ENCODE measurements around the gene ARHGEF28.

ARHGEF28 gene, protein sequence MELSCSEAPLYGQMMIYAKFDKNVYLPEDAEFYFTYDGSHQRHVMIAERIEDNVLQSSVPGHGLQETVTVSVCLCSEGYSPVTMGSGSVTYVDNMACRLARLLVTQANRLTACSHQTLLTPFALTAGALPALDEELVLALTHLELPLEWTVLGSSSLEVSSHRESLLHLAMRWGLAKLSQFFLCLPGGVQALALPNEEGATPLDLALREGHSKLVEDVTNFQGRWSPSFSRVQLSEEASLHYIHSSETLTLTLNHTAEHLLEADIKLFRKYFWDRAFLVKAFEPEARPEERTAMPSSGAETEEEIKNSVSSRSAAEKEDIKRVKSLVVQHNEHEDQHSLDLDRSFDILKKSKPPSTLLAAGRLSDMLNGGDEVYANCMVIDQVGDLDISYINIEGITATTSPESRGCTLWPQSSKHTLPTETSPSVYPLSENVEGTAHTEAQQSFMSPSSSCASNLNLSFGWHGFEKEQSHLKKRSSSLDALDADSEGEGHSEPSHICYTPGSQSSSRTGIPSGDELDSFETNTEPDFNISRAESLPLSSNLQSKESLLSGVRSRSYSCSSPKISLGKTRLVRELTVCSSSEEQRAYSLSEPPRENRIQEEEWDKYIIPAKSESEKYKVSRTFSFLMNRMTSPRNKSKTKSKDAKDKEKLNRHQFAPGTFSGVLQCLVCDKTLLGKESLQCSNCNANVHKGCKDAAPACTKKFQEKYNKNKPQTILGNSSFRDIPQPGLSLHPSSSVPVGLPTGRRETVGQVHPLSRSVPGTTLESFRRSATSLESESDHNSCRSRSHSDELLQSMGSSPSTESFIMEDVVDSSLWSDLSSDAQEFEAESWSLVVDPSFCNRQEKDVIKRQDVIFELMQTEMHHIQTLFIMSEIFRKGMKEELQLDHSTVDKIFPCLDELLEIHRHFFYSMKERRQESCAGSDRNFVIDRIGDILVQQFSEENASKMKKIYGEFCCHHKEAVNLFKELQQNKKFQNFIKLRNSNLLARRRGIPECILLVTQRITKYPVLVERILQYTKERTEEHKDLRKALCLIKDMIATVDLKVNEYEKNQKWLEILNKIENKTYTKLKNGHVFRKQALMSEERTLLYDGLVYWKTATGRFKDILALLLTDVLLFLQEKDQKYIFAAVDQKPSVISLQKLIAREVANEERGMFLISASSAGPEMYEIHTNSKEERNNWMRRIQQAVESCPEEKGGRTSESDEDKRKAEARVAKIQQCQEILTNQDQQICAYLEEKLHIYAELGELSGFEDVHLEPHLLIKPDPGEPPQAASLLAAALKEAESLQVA (N-terminal part only)
- long read RNA-seq, result 0 reads

DNA sequence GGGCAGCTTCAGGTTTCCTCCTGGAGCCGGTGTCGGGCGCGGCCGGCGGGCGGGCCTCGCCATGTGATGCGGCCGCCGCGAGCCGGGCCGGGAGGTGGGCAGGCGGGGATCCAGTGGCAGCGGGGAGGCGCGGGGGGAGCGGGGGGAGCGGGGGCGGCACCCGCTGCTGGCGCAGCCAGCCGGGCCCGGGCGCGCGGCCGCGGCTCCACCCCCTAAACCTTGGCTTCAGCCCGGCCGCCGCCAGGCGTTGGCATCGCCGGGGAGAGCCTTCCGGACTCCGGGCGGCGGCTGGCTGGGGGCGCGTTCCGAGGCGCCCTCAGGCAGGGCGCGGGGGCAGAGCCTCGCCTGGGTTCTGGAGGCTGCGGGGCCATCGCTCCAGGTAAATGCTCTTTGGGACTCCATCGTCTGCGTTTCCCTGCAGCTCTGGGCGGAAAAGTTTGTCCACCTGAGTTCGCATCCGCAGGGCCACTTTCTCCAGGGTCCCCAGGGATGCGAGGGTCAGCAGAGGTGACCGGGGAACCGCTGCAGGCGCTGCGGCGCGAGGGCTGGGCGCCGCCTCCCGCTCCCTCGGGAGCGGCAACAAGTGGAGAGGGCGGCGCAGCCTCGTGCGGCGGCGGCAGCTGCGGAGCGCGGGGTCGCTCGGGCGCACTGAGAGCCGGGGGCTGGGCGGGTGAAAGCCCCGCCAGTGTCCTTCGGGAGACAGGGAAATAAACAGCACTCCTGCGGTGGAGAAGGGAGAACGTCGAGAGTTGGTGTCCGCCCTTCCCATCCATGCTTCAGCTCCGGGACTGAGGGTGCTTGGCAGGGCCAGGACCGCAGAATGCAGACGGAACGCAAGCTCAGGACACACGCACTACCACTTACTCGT is at the start of gene ARHGEF28:
TSS of gene ARHGEF28 (plus strand) at position 253 of the 868 bp plus-strand sequence. CDS start 58,656 bp downstream, outside the sequence.
- no peak for TF ChIP-seq POLR2AphosphoS5 (IDR thresholded peaks at IDR 0.05; ENCODE audit: low read depth)
- Histone ChIP-seq H3K4me3 (replicated peaks; ENCODE audit: insufficient read depth, low read length) (peak within 1 kb of the TSS; percentile 36), H3K27ac (replicated peaks) (no peak within 1 kb of the TSS), H3K27me3 (ENCODE audit: insufficient read depth, poor library complexity, severe bottlenecking) (no peaks in the 10 kb centered on the region)
- no peak for DNase-seq (ENCODE audit: low read depth in 1 of 2, low spot score in 1 of 2)

DNA sequence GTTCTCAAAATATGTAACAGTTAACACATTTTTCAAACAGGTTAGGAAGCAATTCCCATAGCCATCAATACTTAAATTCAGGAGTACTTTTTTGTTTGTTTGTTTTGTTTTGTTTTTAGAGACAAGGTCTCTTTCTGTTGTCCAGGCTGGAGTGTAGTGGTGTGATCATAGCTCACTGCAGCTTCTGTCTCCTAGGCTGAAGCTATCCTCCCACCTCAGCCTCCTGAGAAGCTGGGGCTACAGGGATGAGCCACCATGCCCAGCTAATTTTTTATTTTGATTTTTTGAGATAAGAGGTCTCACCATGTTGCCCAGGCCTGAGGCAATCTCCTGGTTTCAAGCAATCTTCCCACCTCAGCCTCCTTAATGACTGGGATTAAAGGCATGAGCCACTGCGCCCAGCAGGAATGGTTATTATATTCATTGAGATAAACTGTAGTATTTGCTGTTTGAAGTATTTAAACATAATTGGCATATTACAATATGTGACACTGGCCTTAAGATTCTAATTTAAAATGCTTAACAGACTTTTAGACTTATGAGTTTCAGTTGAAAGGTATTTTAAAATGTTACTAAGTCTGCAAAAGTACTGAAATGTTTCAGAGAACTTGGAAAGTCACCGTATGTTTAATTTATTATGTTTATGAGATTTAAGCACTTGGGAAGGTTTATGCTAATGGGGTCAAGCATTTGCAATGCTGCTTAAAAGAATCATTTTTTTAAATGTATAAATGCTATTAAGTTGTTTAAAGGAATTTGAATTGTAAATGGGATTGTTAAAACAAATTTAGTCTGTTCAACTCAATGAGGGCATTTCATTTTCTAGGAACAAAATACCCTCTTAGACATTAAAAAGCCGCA is 43.5 kb upstream of the ARHGEF28 start:
- TF ChIP-seq, protein P1, sequence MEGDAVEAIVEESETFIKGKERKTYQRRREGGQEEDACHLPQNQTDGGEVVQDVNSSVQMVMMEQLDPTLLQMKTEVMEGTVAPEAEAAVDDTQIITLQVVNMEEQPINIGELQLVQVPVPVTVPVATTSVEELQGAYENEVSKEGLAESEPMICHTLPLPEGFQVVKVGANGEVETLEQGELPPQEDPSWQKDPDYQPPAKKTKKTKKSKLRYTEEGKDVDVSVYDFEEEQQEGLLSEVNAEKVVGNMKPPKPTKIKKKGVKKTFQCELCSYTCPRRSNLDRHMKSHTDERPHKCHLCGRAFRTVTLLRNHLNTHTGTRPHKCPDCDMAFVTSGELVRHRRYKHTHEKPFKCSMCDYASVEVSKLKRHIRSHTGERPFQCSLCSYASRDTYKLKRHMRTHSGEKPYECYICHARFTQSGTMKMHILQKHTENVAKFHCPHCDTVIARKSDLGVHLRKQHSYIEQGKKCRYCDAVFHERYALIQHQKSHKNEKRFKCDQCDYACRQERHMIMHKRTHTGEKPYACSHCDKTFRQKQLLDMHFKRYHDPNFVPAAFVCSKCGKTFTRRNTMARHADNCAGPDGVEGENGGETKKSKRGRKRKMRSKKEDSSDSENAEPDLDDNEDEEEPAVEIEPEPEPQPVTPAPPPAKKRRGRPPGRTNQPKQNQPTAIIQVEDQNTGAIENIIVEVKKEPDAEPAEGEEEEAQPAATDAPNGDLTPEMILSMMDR (IDR thresholded peaks at IDR 0.05; ENCODE audit: insufficient read depth, low read length), result no peak
- no peak for TF ChIP-seq GABPA (IDR thresholded peaks at IDR 0.05; ENCODE audit: low read depth)
- no peak for TF ChIP-seq SPI1 (IDR thresholded peaks at IDR 0.05; ENCODE audit: borderline replicate concordance, low read depth)
- TF ChIP-seq, protein P2, sequence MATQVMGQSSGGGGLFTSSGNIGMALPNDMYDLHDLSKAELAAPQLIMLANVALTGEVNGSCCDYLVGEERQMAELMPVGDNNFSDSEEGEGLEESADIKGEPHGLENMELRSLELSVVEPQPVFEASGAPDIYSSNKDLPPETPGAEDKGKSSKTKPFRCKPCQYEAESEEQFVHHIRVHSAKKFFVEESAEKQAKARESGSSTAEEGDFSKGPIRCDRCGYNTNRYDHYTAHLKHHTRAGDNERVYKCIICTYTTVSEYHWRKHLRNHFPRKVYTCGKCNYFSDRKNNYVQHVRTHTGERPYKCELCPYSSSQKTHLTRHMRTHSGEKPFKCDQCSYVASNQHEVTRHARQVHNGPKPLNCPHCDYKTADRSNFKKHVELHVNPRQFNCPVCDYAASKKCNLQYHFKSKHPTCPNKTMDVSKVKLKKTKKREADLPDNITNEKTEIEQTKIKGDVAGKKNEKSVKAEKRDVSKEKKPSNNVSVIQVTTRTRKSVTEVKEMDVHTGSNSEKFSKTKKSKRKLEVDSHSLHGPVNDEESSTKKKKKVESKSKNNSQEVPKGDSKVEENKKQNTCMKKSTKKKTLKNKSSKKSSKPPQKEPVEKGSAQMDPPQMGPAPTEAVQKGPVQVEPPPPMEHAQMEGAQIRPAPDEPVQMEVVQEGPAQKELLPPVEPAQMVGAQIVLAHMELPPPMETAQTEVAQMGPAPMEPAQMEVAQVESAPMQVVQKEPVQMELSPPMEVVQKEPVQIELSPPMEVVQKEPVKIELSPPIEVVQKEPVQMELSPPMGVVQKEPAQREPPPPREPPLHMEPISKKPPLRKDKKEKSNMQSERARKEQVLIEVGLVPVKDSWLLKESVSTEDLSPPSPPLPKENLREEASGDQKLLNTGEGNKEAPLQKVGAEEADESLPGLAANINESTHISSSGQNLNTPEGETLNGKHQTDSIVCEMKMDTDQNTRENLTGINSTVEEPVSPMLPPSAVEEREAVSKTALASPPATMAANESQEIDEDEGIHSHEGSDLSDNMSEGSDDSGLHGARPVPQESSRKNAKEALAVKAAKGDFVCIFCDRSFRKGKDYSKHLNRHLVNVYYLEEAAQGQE (IDR thresholded peaks at IDR 0.05; ENCODE audit: insufficient replicate concordance, low read depth), result no peak
- no peak for TF ChIP-seq POLR2AphosphoS5 (IDR thresholded peaks at IDR 0.05; ENCODE audit: low read depth)
- no peaks in the 10 kb centered on the region for H3K27me3 ChIP-seq (ENCODE audit: insufficient read depth, poor library complexity, severe bottlenecking)

DNA sequence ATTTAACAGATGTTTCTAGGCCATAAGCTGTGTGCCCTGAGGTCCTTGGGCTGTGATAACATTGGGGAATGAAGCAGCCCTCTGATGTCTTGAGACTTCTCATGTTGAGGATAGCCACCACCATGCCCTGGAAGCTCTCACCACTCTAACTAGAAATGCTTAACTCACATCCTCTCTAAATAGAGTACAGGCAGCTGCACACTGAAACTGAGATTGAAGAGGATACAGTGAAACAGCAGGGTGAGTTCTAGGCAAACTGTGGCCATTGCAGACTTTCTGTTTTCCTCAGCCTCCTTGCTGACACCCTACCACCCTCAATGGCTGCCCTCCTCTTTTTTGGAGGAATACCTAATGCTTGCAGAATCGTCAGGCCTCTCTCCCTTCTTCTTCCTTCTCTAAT is 38.1 kb upstream of the ARHGEF28 start:
- Histone ChIP-seq H3K27me3 (ENCODE audit: insufficient read depth, poor library complexity, severe bottlenecking) (no peaks in the 10 kb centered on the region), H3K27ac (replicated peaks) (no peak overlapping the region), H3K4me3 (replicated peaks; ENCODE audit: insufficient read depth, low read length) (no peak overlapping the region)
- TF ChIP-seq, protein P2 (IDR thresholded peaks at IDR 0.05; ENCODE audit: insufficient replicate concordance, low read depth), result no peak
- no peak for TF ChIP-seq SPI1 (IDR thresholded peaks at IDR 0.05; ENCODE audit: borderline replicate concordance, low read depth)
- TF ChIP-seq POLR2AphosphoS5 (IDR thresholded peaks at IDR 0.05; ENCODE audit: low read depth), result no peak
- DNase-seq (ENCODE audit: low read depth in 1 of 2, low spot score in 1 of 2), result no peak

More for the DNA sequence above, 43.5 kb upstream of the ARHGEF28 start:
- no peak for DNase-seq (ENCODE audit: low read depth in 1 of 2, low spot score in 1 of 2)
- Histone ChIP-seq H3K27ac (replicated peaks) (no peak overlapping the region), H3K4me3 (replicated peaks; ENCODE audit: insufficient read depth, low read length) (no peak overlapping the region)

Measured in HL-60 (cell line).